Brain pericyte (primary cell): ENCODE data around the gene AP5S1.

Source experiments
- DNase-seq: peaks from one replicate; pipeline ENCODE4 v3.0.0-alpha.2; 2012; ENCODE audit warnings: low read depth, low spot score

AP5S1 gene

DNA sequence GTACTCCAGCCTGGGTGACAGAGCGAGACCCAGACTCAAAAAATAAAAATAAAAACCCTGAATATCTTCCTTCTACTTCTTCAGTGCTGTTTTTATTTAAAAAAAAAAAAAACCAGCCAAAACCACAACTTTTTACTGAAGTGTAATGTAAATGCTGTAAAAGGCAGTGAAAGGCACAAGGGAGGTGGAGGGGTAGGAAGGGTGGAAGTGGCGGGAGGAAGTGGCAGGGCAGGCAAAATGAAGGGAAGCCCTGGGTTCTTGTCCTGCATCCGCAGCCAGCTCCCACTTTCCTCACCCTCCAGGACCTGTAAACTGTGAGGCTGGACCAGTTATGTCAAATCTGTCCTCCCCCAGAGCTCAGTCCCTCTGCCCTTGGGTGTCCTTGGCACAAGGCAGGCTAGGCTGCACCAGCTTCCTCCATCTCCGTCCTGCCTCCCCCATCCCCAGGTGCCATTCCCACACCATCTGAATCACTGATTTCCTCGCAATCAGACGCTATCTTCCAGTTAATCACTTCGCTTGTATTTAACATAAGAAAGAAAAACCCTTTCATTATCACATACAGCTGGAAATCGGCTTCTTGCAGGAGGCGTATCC, 55.1 kb downstream of the AP5S1 start:
- no peak for DNase-seq

DNA sequence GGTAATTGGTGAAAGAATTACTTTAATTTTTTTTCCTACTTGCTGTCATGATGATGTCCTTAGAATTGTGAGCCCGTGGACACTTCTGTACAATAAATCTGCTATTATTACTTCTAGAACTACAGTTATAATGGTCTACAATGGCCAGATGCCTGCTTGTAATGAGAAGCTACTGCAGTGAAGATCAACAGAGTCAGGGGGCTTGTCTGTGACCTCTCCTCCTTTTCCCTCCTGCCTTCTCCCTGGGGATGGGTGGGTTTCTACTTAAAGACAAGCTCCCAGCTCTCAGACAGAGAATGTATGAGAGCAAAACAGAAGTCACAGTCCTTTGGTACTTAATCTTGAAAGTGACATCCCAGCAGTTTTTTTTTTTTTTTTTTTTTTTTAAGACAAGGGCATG, 55.7 kb downstream of the AP5S1 start:
- no peak for DNase-seq

DNA sequence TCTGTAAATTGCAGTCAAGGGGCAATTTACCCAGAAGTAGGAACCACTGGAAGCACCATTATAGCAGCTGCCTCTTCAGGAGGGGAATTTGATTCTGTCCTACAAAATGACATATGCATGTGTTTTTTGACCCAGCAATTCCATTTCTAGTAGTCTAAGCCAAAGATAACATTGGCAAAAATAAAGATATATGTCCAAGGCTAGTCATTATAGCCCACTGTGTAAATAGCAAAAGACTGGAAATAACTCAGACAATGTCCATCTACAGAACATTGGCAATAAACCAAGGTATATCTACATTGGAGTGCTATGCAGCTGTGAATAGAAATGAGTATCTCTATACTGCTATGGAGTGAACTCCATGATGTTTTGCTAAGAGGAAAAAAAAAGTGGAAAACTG, 56.3 kb downstream of the AP5S1 start:
- peak; percentile 17 for DNase-seq
